GM23248 (cell line): ENCODE data around the gene WDR59. TPM values are rescaled to one million over a fixed set of nuclear protein-coding genes. Genes with fewer than 3 reads are reported as not detected.

Experiments
- DNase-seq: peaks from one replicate; pipeline ENCODE4 v3.0.0-alpha.2; 2015
- H2AFZ ChIP-seq: fragments of 200-600 bp; sonication (generic); 2 replicates; pipeline ENCODE4 v1.6.1; 2016; ENCODE audit warnings: antibody characterized with exemption
- H3F3A ChIP-seq: fragments of 200-600 bp; sonication (generic); 2 replicates; pipeline ENCODE4 v1.6.1; 2016; ENCODE audit warnings: mild to moderate bottlenecking, antibody characterized with exemption, mixed run types; ENCODE audit not compliant: insufficient read depth
- H3K27ac ChIP-seq: fragments of 200-600 bp; sonication (generic); 2 replicates; pipeline ENCODE4 v1.5.1; 2016; ENCODE audit warnings: mild to moderate bottlenecking
- H3K27me3 ChIP-seq: fragments of 200-600 bp; sonication (generic); replicated peaks from 2 replicates; pipeline ENCODE4 v1.6.1; 2016; ENCODE audit warnings: mild to moderate bottlenecking; ENCODE audit not compliant: insufficient read depth
- H3K36me3 ChIP-seq: fragments of 200-600 bp; sonication (generic); 2 replicates; pipeline ENCODE4 v1.6.1; 2016; ENCODE audit warnings: low read depth, mild to moderate bottlenecking
- H3K4me1 ChIP-seq: fragments of 200-600 bp; sonication (generic); 2 replicates; pipeline ENCODE4 v1.6.1; 2016; ENCODE audit warnings: mild to moderate bottlenecking; ENCODE audit not compliant: insufficient read depth
- H3K4me2 ChIP-seq: fragments of 200-600 bp; sonication (generic); one replicate; pipeline ENCODE4 v1.6.1; 2016; ENCODE audit warnings: mild to moderate bottlenecking; ENCODE audit not compliant: unreplicated experiment
- H3K4me3 ChIP-seq: fragments of 200-600 bp; sonication (generic); 2 replicates; pipeline ENCODE4 v1.5.1; 2016; ENCODE audit warnings: mild to moderate bottlenecking
- H3K79me2 ChIP-seq: fragments of 200-600 bp; sonication (generic); 2 replicates; pipeline ENCODE4 v1.6.1; 2016; ENCODE audit warnings: mild to moderate bottlenecking; ENCODE audit not compliant: insufficient read depth
- H3K9ac ChIP-seq: fragments of 200-600 bp; sonication (generic); 2 replicates; pipeline ENCODE4 v1.6.1; 2016; ENCODE audit warnings: mild to moderate bottlenecking
- H3K9me2 ChIP-seq: fragments of 200-600 bp; sonication (generic); 2 replicates; pipeline ENCODE4 v1.6.1; 2016; ENCODE audit warnings: mixed run types, mild to moderate bottlenecking, moderate library complexity; ENCODE audit not compliant: insufficient read depth
- H3K9me3 ChIP-seq: fragments of 200-600 bp; sonication (generic); one replicate; pipeline ENCODE4 v1.6.1; 2017; ENCODE audit warnings: low read depth
- H4K20me1 ChIP-seq: fragments of 200-600 bp; sonication (generic); 2 replicates; pipeline ENCODE4 v1.6.0; 2016; ENCODE audit not compliant: insufficient read depth
- EZH2 ChIP-seq: fragments of 200-600 bp; sonication (generic); IDR thresholded peaks from 2 replicates; pipeline ENCODE4 v1.6.1; 2018; ENCODE audit warnings: antibody characterized with exemption, mild to moderate bottlenecking; ENCODE audit not compliant: insufficient read depth, poor library complexity, severe bottlenecking
- EZH2phosphoT487 ChIP-seq: fragments of 200-600 bp; sonication (generic); IDR thresholded peaks from 2 replicates; pipeline ENCODE4 v1.6.1; 2018; ENCODE audit warnings: antibody characterized with exemption, moderate library complexity, mild to moderate bottlenecking, low read depth; ENCODE audit not compliant: insufficient read depth
- WGBS, 2 experiments: methylation state at CpG; one replicate each; pipeline ENCODE4 v1.1.6; 2015 to 2017; ENCODE audit warnings: low lambda C conversion rate in 2 of 2, low coverage in 1 of 2; ENCODE audit errors: missing lambda C conversion rate in 2 of 2; 5-methylcytosine and 5-hydroxymethylcytosine counted together
- in situ Hi-C: fragments of 300-500 bp; cut with MboI; formaldehyde crosslinking; loops from 2 replicates; pipeline ENCODE4 v1.15.0; 2020
- polyA plus RNA-seq: library from polyadenylated mRNA; unstranded; fragments of >200 nt; fragmentation: Nextera tagmentation; extraction: Ambion mirVana; gene quantifications from 2 replicates; pipeline ENCODE4 v1.2.1, GENCODE V29; 2016
- total RNA-seq: library from RNA; depleted of rRNA; stranded (reverse); fragments of >200 nt; shearing (Covaris generic); gene quantifications from 2 replicates; pipeline ENCODE4 v1.2.3, GENCODE V29; 2014

Gene WDR59
- total and polyA plus RNA-seq, 2 experiments from 2014 or later = 8.3 to 15.2 TPM

DNA sequence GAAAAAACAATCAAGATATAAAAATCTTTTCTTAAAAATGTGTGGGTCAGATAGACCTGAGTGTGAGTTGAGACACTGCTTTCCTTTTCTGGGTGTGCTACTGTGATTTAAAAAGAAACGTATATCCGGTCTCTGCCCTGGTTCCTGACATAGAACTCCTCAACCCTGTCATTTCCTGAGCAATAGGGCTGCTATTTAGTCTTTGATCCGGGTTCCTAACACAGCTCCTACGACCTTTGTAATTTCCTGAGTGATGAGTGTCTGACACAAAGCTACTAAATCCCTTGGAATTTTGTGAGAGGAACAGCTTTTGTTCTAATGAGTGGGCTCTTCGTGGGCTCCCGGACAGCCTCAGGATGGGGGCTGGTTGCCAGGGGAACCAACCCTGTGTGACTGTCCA lies 116.4 kb downstream of the WDR59 start:
- Histone ChIP-seq H3F3A (no peaks in the 10 kb centered on the region), H3K36me3 (no peaks in the 10 kb centered on the region), H4K20me1 (no peaks in the 10 kb centered on the region), H3K4me3 (no peak overlapping the region), H3K27me3 (no peaks in the 10 kb centered on the region), H3K9me2 (no peaks in the 10 kb centered on the region), H3K9ac (no peak overlapping the region), H2AFZ (peak overlapping the region; percentile 36; the same call in 1 of the 2 replicates), H3K79me2 (no peaks in the 10 kb centered on the region), H3K4me2 (peak overlapping the region; percentile 10), H3K4me1 (peaks cover 15% of the 10 kb centered on the region), H3K9me3 (no peaks in the 10 kb centered on the region), H3K27ac (no peak overlapping the region)
- in situ Hi-C loops = loop anchor here (10.0 kb wide), 1 partner anchor 164 kb away; the partner anchor contains the start of gene MLKL
- TF ChIP-seq EZH2 (no peak), EZH2phosphoT487 (no peak)
- DNase-seq = peak; percentile 53
- WGBS, 2 experiments = 4 to 6% methylated on average over 6 of the region's 6 CpGs

DNA sequence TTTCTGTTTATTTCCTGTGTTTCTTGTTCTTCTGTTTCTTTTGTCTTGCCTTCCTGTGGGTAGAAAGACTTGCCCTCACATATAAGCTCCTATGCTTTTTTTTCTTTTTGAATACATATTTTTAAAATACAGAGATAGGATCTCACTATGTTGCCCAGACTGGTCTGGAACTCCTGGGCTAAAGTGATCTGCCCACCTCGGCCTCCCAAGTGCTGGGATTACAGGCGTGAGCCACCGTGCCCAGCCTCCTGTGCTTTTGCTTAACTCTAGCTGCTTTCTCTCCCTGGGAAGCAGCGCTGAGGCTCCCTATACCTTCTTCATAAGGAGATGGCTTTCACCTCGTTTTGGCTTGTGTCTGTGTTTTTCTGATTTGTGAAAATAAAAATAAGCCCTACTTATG lies 116.9 kb downstream of the WDR59 start:
- in situ Hi-C loops = loop anchor here (10.0 kb wide), 1 partner anchor 163 kb away; the partner anchor contains the start of gene MLKL
- no peaks in the 10 kb centered on the region for H3K9me2 ChIP-seq
- no peaks in the 10 kb centered on the region for H4K20me1 ChIP-seq
- H3K27me3 ChIP-seq = no peaks in the 10 kb centered on the region
- no peak overlapping the region for H3K9ac ChIP-seq
- H3K9me3 ChIP-seq = no peaks in the 10 kb centered on the region
- no peak overlapping the region for H3K27ac ChIP-seq
- no peak for DNase-seq
- H3K79me2 ChIP-seq = no peaks in the 10 kb centered on the region
- H3K4me1 ChIP-seq = peaks cover 15% of the 10 kb centered on the region
- H3K4me2 ChIP-seq = peak overlapping the region; percentile 10
- no peak overlapping the region for H3K4me3 ChIP-seq
- 75 to 81% methylated on average over 5 of the region's 5 CpGs for WGBS, 2 experiments
- no peaks in the 10 kb centered on the region for H3F3A ChIP-seq
- H3K36me3 ChIP-seq = no peaks in the 10 kb centered on the region
- H2AFZ ChIP-seq = peak overlapping the region; percentile 36; the same call in 1 of the 2 replicates
- TF ChIP-seq EZH2 (no peak), EZH2phosphoT487 (no peak)

DNA sequence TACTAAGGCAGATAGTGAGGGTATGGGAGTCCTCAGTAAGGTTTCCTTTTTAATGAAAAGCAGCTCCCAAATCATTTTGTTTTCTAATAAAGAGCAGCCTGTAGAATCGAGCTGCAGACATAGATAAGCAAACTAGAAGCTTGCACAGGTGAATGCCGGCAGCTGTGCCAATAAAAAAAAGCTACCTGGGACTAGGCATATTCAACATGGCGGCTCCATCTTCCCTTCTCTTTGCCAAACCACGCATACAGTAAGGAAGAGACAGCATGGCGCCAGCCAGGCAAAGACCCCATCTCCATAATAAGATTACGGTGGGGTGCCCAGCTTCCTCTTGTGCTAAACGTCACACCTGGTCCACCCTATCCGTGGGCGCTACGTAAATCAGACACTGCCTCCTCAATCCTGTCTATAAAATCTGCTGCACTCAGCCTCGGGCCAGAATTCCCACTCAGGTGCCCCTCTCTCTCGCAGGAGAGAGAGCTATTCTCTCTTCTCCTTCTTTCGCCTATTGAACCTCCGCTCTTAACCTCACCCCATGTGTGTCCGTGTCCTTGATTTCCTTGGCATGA lies 117.6 kb downstream of the WDR59 start:
- H3K4me3 ChIP-seq = no peak overlapping the region
- no peaks in the 10 kb centered on the region for H3K9me2 ChIP-seq
- no peaks in the 10 kb centered on the region for H3K27me3 ChIP-seq
- DNase-seq = no peak
- H3K79me2 ChIP-seq = no peaks in the 10 kb centered on the region
- H3K36me3 ChIP-seq = no peaks in the 10 kb centered on the region
- peaks cover 15% of the 10 kb centered on the region for H3K4me1 ChIP-seq
- WGBS, 2 experiments = 75 to 76% methylated on average over 15 of the region's 15 CpGs
- H3K4me2 ChIP-seq = no peak overlapping the region
- no peak overlapping the region for H3K27ac ChIP-seq
- in situ Hi-C loops = loop anchor here (10.0 kb wide), 1 partner anchor 163 kb away; the partner anchor contains the start of gene MLKL
- no peak overlapping the region for H3K9ac ChIP-seq
- TF ChIP-seq EZH2 = no peak
- TF ChIP-seq EZH2phosphoT487 = no peak
- H2AFZ ChIP-seq = 0 out of 2 replicates have a peak overlapping the region, but pooled peaks have one; percentile 36
- no peaks in the 10 kb centered on the region for H3F3A ChIP-seq
- no peaks in the 10 kb centered on the region for H4K20me1 ChIP-seq
- no peaks in the 10 kb centered on the region for H3K9me3 ChIP-seq

DNA sequence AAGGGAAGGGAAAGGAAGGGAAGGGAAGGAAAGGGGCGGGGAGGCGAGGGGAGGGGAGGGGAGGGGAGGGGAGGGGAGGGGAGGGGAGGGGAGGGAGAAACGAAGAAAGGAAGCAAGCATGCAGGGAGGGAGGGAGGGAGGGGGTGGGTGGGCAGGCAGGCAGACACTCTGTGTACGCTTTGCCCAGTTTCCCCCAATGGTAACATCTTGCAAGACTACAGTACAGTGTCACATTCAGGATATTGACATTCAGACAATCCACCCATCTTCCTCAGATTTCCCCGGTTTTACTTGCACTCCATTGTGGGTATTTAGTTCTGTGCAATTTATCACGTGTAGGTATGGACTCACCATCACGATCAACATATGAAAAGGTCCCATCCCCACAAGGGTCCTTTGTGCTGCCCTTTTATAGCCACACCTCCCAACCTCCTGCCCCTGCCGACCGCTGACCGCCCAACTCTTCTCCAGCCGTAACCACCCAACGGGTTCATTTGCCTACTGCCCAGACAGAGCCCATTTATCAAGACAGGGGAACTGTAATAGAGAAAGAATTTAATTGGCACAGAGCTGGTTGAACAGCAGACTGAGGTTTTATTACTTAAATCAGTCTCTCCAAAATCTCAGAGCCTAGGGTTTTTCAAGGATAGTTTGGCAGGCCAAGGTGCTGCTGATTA lies 118.9 kb downstream of the WDR59 start:
- Histone ChIP-seq H3K4me2 (no peak overlapping the region), H3K9me3 (no peaks in the 10 kb centered on the region), H2AFZ (0 out of 2 replicates have a peak overlapping the region, but pooled peaks have one; percentile 29), H3K27ac (no peak overlapping the region), H3K4me1 (peaks cover 15% of the 10 kb centered on the region), H3K36me3 (no peaks in the 10 kb centered on the region), H3K4me3 (no peak overlapping the region), H3K27me3 (no peaks in the 10 kb centered on the region), H3K79me2 (no peaks in the 10 kb centered on the region), H3F3A (no peaks in the 10 kb centered on the region), H4K20me1 (no peaks in the 10 kb centered on the region), H3K9ac (no peak overlapping the region), H3K9me2 (no peaks in the 10 kb centered on the region)
- WGBS, 2 experiments = 37 to 41% methylated on average over 9 to 12 of the region's 12 CpGs
- TF ChIP-seq EZH2 = no peak
- TF ChIP-seq EZH2phosphoT487 = no peak
- in situ Hi-C loops = loop anchor here (10.0 kb wide), 1 partner anchor 161 kb away; the partner anchor contains the start of gene MLKL
- peak; percentile 43 for DNase-seq
